Endothelial cell of umbilical vein (primary cell): ENCODE measurements around the gene YTHDF1. TPM values are rescaled to one million over a fixed set of nuclear protein-coding genes. Genes with fewer than 3 reads are reported as not detected.
"Not testable (repeated sequence)": the region's sequence is repeated elsewhere in the genome, so short reads cannot be mapped to it uniquely, and the experiment has no call there.

Experiments
- BruUV-seq: library from RNA; stranded (reverse); fragments of 400-500 nt; replicated peaks from 2 replicates; lab custom pipeline; 2021; lab: Mats Ljungman, UMichigan
- CTCF ChIA-PET: fragments of 300-600, 350-600 bp; sonication (Branson Sonifier 250); formaldehyde crosslinking; loops from one replicate; lab custom pipeline; 2021; ENCODE audit warnings: antibody characterized with exemption, inconsistent platforms; lab: Charles Lee
- POLR2A ChIA-PET: fragments of 300-600, 350-600 bp; sonication (Branson Sonifier 250); formaldehyde crosslinking; loops from one replicate; lab custom pipeline; 2021; ENCODE audit warnings: antibody characterized with exemption, inconsistent platforms; lab: Charles Lee
- DNase-seq: peaks from one replicate; pipeline ENCODE4 v3.0.0-alpha.2; 2011; ENCODE audit warnings: low read depth, low spot score
- FAIRE-seq: peaks from 2 replicates; lab custom pipeline; 2011; peaks lifted over from hg19 to GRCh38; lab: Jason Lieb, UNC
- H2AFZ ChIP-seq: 2 replicates; pipeline ENCODE4 v1.6.0; 2012; ENCODE audit warnings: low read depth, low read length, control low read depth, inconsistent platforms
- H3K27ac ChIP-seq: 2 replicates; pipeline ENCODE4 v1.5.1; 2011; ENCODE audit warnings: low read depth, mild to moderate bottlenecking, control low read depth, low read length, moderate library complexity; ENCODE audit not compliant: insufficient read depth
- H3K27me3 ChIP-seq, 2 experiments: 2 replicates each; pipeline versions ENCODE4 v1.6.0 to v1.6.1; 2011; ENCODE audit warnings: low read length in 2 of 2, mixed read lengths in 1 of 2; ENCODE audit not compliant: control insufficient read depth in 2 of 2, insufficient read depth in 2 of 2
- H3K36me3 ChIP-seq, 2 experiments: 2 replicates in 1 of 2; 3 replicates in 1 of 2; pipeline ENCODE4 v1.5.1; 2011; ENCODE audit warnings: low read length in 2 of 2, mild to moderate bottlenecking in 1 of 2, moderate library complexity in 1 of 2; ENCODE audit not compliant: control insufficient read depth in 2 of 2, insufficient read depth in 2 of 2; ENCODE audit errors: extremely low read depth in 1 of 2
- H3K4me1 ChIP-seq: 3 replicates; pipeline ENCODE4 v1.5.1; 2011; ENCODE audit warnings: mild to moderate bottlenecking, low read length; ENCODE audit not compliant: control insufficient read depth, insufficient read depth; ENCODE audit errors: extremely low read depth
- H3K4me2 ChIP-seq: 2 replicates; pipeline ENCODE4 v1.6.1; 2011; ENCODE audit warnings: low read length, control low read depth, mixed read lengths; ENCODE audit not compliant: insufficient read depth
- H3K4me3 ChIP-seq, 3 experiments: fragments of 200-600 bp in 1 of 3; sonication (generic), shearing (Covaris generic) in 1 of 3; replicated peaks in 1 of 3; 2 replicates each; pipeline ENCODE4 v1.5.1; 2011 to 2016; ENCODE audit warnings: control low read depth in 3 of 3, low read length in 3 of 3, mild to moderate bottlenecking in 2 of 3, inconsistent platforms in 1 of 3, low read depth in 1 of 3, moderate library complexity in 1 of 3; ENCODE audit not compliant: insufficient read depth in 1 of 3
- H3K79me2 ChIP-seq: 2 replicates; pipeline ENCODE4 v1.6.0; 2012; ENCODE audit warnings: low read length, inconsistent platforms; ENCODE audit not compliant: control insufficient read depth, insufficient read depth
- H3K9ac ChIP-seq: replicated peaks from 2 replicates; pipeline ENCODE3; 2011; ENCODE audit warnings: low read length, control low read depth; ENCODE audit not compliant: insufficient read depth; ENCODE audit errors: extremely low read depth
- H3K9me1 ChIP-seq: replicated peaks from 3 replicates; pipeline ENCODE4 v1.6.0; 2011; ENCODE audit warnings: mild to moderate bottlenecking, low read length; ENCODE audit not compliant: control insufficient read depth, insufficient read depth; ENCODE audit errors: extremely low read depth
- H3K9me3 ChIP-seq: replicated peaks from 2 replicates; pipeline ENCODE4 v1.5.1; 2012; ENCODE audit warnings: low read length, inconsistent platforms; ENCODE audit not compliant: control insufficient read depth, insufficient read depth
- H4K20me1 ChIP-seq: replicated peaks from 2 replicates; pipeline ENCODE3; 2011; ENCODE audit warnings: mild to moderate bottlenecking, low read length; ENCODE audit not compliant: control insufficient read depth, insufficient read depth; ENCODE audit errors: extremely low read depth
- CTCF ChIP-seq, 2 donors: IDR thresholded peaks; 1 replicate in 1 of 2; 2 replicates in 1 of 2; pipeline ENCODE4 v1.5.1; 2011; ENCODE audit warnings: low read length in 2 of 2, mild to moderate bottlenecking in 2 of 2, moderate library complexity in 2 of 2, control low read depth in 1 of 2, inconsistent platforms in 1 of 2, low read depth in 1 of 2; ENCODE audit not compliant: insufficient read depth in 1 of 2; ENCODE audit errors: extremely low read depth in 1 of 2
- EZH2 ChIP-seq: IDR thresholded peaks from 2 replicates; pipeline ENCODE4 v1.6.1; 2012; ENCODE audit warnings: borderline replicate concordance, low read depth, mild to moderate bottlenecking, moderate library complexity, low read length, inconsistent platforms; ENCODE audit not compliant: severe bottlenecking
- FOS ChIP-seq: IDR thresholded peaks from 2 replicates; pipeline ENCODE4 v1.6.1; 2011; ENCODE audit warnings: mild to moderate bottlenecking, low read length, moderate library complexity, borderline replicate concordance; ENCODE audit not compliant: insufficient read depth
- GATA2 ChIP-seq: IDR thresholded peaks from 2 replicates; pipeline ENCODE4 v1.7.0; 2011; ENCODE audit warnings: low read depth, mild to moderate bottlenecking, moderate library complexity, mixed read lengths, low read length; ENCODE audit not compliant: insufficient read length, insufficient read depth
- JUN ChIP-seq: IDR thresholded peaks from 2 replicates; pipeline ENCODE4 v1.6.1; 2011; ENCODE audit warnings: borderline replicate concordance, low read depth; ENCODE audit not compliant: insufficient read length, insufficient read depth
- MAX ChIP-seq: IDR thresholded peaks from 2 replicates; pipeline ENCODE4 v1.6.1; 2011; ENCODE audit not compliant: insufficient read depth, insufficient read length
- MYC ChIP-seq: IDR thresholded peaks from one replicate; pipeline ENCODE4 v1.6.1; 2011; ENCODE audit warnings: mild to moderate bottlenecking, low read depth, low read length
- POLR2A ChIP-seq: IDR thresholded peaks from 2 replicates; pipeline ENCODE4 v1.6.1; 2012; ENCODE audit warnings: low read depth, mild to moderate bottlenecking, control low read depth, low read length
- POLR2AphosphoS5 ChIP-seq: IDR thresholded peaks from 2 replicates; pipeline ENCODE4 v1.6.1; 2012; ENCODE audit warnings: low read depth, mild to moderate bottlenecking, control low read depth, low read length, moderate library complexity; ENCODE audit not compliant: insufficient read depth
- dilution Hi-C: fragments of 300-500 bp; cut with MboI; formaldehyde crosslinking; loops from one replicate; pipeline ENCODE4 v1.15.0; 2019; ENCODE audit warnings: low sequenced_read_pairs; ENCODE audit not compliant: extremely low pct_ligation_motif_present
- intact Hi-C: fragments of 100-400 bp; cut with micrococcal nuclease; formaldehyde crosslinking; loops from one replicate; pipeline ENCODE4 v1.10.0; 2022
- polyA plus RNA-seq, 4 experiments: library from polyadenylated mRNA; depleted of rRNA in 3 of 4; stranded (reverse) in 3 of 4; unstranded in 1 of 4; fragments of >200 nt; gene quantifications; 2 replicates each; pipeline versions ENCODE4 v1.2.1 to v1.2.3, GENCODE V29; 2011 to 2012; ENCODE audit warnings: missing spikeins in 1 of 4
- total RNA-seq: library from RNA; stranded (reverse); gene quantifications from 2 replicates; pipeline ENCODE4 v1.2.3, GENCODE V29; 2021

YTHDF1 gene
- total and polyA plus RNA-seq, 2 donors (not counting 3 experiments of a cell fraction or from before 2014, with no cell fraction given): 25.2 to 44.4 TPM

GRCh38 chr20:63221400-63222053 is 5.6 kb upstream of the YTHDF1 start:
- CTCF ChIA-PET: interaction anchor here (1.1 to 3.1 kb wide), 4 partner anchors 9 to 73 kb away, joined by 3 to 11 read pairs (median 6); no protein-coding TSS in a partner anchor
- H3K4me1 ChIP-seq, H3K9ac ChIP-seq, H4K20me1 ChIP-seq, H3K36me3 ChIP-seq, FAIRE-seq, H3K79me2 ChIP-seq, H3K27ac ChIP-seq, H3K4me2 ChIP-seq, H3K27me3 ChIP-seq, POLR2A ChIA-PET, dilution Hi-C loops, H2AFZ ChIP-seq, BruUV-seq, DNase-seq, H3K4me3 ChIP-seq, H3K9me1 ChIP-seq, H3K9me3 ChIP-seq: not testable (repeated sequence)
- intact Hi-C loops: loop anchor here (5.0 kb wide), 1 partner anchor 71 kb away; the partner anchor contains the start of gene COL20A1

- no peak for FAIRE-seq
- H3K4me1 ChIP-seq: peaks cover 4% of the 10 kb centered on the region
- H3K9me1 ChIP-seq: no peaks in the 10 kb centered on the region
- H4K20me1 ChIP-seq: no peaks in the 10 kb centered on the region
- no peak overlapping the region for H3K27ac ChIP-seq
- H3K36me3 ChIP-seq: no peaks in the 10 kb centered on the region
- POLR2A ChIA-PET: no interaction called here
- H2AFZ ChIP-seq: no peak overlapping the region
- BruUV-seq: no TSS peak
- dilution Hi-C loops (no loop called here), intact Hi-C loops (loop anchor here (5.0 kb wide), 1 partner anchor 71 kb away; the partner anchor contains the start of gene COL20A1)
- CTCF ChIA-PET: interaction anchor here (1.1 to 3.1 kb wide), 4 partner anchors 10 to 74 kb away, joined by 3 to 11 read pairs (median 6); no protein-coding TSS in a partner anchor
- TF ChIP-seq JUN (no peak), MYC (no peak), POLR2AphosphoS5 (no peak), MAX (no peak), POLR2A (no peak), CTCF (IDR thresholded peaks at IDR 0.05; ENCODE audit: extremely low read depth in 1 of 2, insufficient read depth in 1 of 2, low read depth in 1 of 2, low read length in 2 of 2) (no peak), FOS (no peak), GATA2 (no peak), EZH2 (no peak)
- H3K79me2 ChIP-seq: no peaks in the 10 kb centered on the region
- no peak overlapping the region for H3K4me2 ChIP-seq
- no peaks in the 10 kb centered on the region for H3K27me3 ChIP-seq
- DNase-seq: no peak
- no peak overlapping the region for H3K9ac ChIP-seq
- H3K9me3 ChIP-seq: no peaks in the 10 kb centered on the region
- no peak overlapping the region for H3K4me3 ChIP-seq
These were observed 4.9 kb upstream of the YTHDF1 start for GRCh38 chr20:63220696-63221399.
